Pancreas (tissue), 10 donors: ENCODE results near the gene RAD51B. TPM values are rescaled to one million over a fixed set of nuclear protein-coding genes. Genes with fewer than 3 reads are reported as not detected.

Experiments
- ATAC-seq, 4 donors: fragments of 200-7000 bp; cut with Tn5 transposase; one replicate each; pipeline versions ENCODE4 v1.8.0 to v1.9.1; 2020; ENCODE audit warnings: mild to moderate bottlenecking in 4 of 4, moderate library complexity in 4 of 4
- DNase-seq, 6 donors: peaks; one replicate each; pipeline ENCODE4 v3.0.0-alpha.2; 2020
- FAIRE-seq: peaks from 2 replicates; lab custom pipeline; 2012; peaks lifted over from hg19 to GRCh38; lab: Jason Lieb, UNC
- H3K27ac ChIP-seq, 4 donors: fragments of 200-600 bp; sonication (generic); 1 replicate in 3 of 4; 2 replicates in 1 of 4; pipeline versions ENCODE4 v1.5.0 to v1.8.0; 2020
- H3K27me3 ChIP-seq, 4 donors: fragments of 200-600 bp; one replicate each; pipeline ENCODE4 v1.8.0; 2021
- H3K36me3 ChIP-seq, 3 donors: fragments of 200-600 bp; sonication (generic) in 1 of 3; one replicate each; pipeline versions ENCODE4 v1.5.0 to v1.8.0; 2020 to 2021
- H3K4me1 ChIP-seq, 3 donors: fragments of 200-600 bp; one replicate each; pipeline ENCODE4 v1.8.0; 2021
- H3K4me3 ChIP-seq, 4 donors: fragments of 200-600 bp; sonication (generic) in 2 of 4; one replicate each; pipeline versions ENCODE4 v1.5.0 to v1.8.0; 2020 to 2021
- H3K9me3 ChIP-seq, 4 donors: fragments of 200-600 bp; one replicate each; pipeline ENCODE4 v1.8.0; 2021
- WGBS, 2 donors: extraction: QIAGEN DNeasy Blood & Tissue Kit; methylation state at CpG; one replicate each; pipeline ENCODE4 v1.1.7; 2013; 5-methylcytosine and 5-hydroxymethylcytosine counted together
- intact Hi-C, 3 donors: fragments of 100-400 bp; cut with DNase I; formaldehyde crosslinking; loops; one replicate each; pipeline versions ENCODE4 v1.11.1 to v1.14.2; 2022
- polyA plus RNA-seq, 2 donors: library from polyadenylated mRNA; stranded (reverse); fragments of 200-250 nt; gene quantifications; one replicate each; pipeline ENCODE4 v1.2.3, GENCODE V29; 2013
- total RNA-seq, 6 donors: library from RNA; stranded (reverse); fragmentation: NEBNext Ultra II Directional in 4 of 6; extraction: Animal tissue kit (Norgen Biotek cat#: 25700) in 4 of 6; gene quantifications; one replicate each; pipeline versions ENCODE4 v1.2.1 to v1.2.4, GENCODE V29; 2021 to 2023
- TF ChIP-seq, protein P1 (sequence below), 4 donors: fragments of 200-600 bp; sonication (generic) in 3 of 4; IDR thresholded peaks; one replicate each; pipeline versions ENCODE4 v1.5.0 to v1.8.0; 2021; ENCODE audit warnings: antibody characterized with exemption in 4 of 4
- donor health status: healthy with polysubstance abuse.
- donor health status: DM: no; HTN: no; CAD: no; lungs with moderate emphysema.
- donor health status: DM: no; HTN: no; CAD: no.
- donor health status: control.
- donor health status: control.
- donor health status: Bipolar disorder and iron deficiency.
- donor health status: DM: yes; HTN: yes; CAD: no.
- donor health status: DM: no; HTN: no; CAD: no.
- donor health status: DM: no; HTN: no; CAD: no.
- donor health status: DM: yes; HTN: yes; CAD: no.

The RAD51B gene
- total and polyA plus RNA-seq, 8 donors, result 1.1 to 17.3 (median 5.8) TPM

DNA sequence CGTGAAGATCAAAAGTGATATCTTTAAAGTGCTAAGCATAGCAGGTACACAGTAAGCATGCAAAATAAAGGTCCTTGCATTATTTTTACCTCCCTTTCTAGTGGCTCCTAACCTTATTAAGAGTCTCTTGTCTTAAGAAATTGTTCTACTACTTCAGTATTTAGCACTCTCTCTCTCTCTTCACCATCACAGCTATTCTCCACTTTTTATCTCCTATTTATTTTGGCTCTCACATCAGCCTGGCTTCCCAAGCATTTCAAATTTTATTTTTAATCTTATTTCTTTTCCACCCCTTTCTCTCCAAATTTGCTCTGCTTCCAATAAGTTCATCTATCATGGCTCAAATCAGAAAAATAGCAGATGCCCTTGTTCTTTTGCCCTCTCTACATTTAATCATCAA lies 212.6 kb downstream of the RAD51B start:
- no peak for ATAC-seq
- no peaks in the 10 kb centered on the region for H3K27me3 ChIP-seq
- no peaks in the 10 kb centered on the region for H3K36me3 ChIP-seq
- 70 to 82% methylated on average over 1 of the region's 1 CpG for WGBS, 2 donors
- no peak for FAIRE-seq
- TF ChIP-seq, protein P1, sequence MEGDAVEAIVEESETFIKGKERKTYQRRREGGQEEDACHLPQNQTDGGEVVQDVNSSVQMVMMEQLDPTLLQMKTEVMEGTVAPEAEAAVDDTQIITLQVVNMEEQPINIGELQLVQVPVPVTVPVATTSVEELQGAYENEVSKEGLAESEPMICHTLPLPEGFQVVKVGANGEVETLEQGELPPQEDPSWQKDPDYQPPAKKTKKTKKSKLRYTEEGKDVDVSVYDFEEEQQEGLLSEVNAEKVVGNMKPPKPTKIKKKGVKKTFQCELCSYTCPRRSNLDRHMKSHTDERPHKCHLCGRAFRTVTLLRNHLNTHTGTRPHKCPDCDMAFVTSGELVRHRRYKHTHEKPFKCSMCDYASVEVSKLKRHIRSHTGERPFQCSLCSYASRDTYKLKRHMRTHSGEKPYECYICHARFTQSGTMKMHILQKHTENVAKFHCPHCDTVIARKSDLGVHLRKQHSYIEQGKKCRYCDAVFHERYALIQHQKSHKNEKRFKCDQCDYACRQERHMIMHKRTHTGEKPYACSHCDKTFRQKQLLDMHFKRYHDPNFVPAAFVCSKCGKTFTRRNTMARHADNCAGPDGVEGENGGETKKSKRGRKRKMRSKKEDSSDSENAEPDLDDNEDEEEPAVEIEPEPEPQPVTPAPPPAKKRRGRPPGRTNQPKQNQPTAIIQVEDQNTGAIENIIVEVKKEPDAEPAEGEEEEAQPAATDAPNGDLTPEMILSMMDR (IDR thresholded peaks at IDR 0.05), result no peak
- no peak overlapping the region for H3K27ac ChIP-seq
- DNase-seq, result no peak
- H3K4me1 ChIP-seq, result peaks cover 0 to 7% (median 0%) of the 10 kb centered on the region in 3 donors
- H3K4me3 ChIP-seq, result no peak overlapping the region
- no peaks in the 10 kb centered on the region for H3K9me3 ChIP-seq
- intact Hi-C loops, result no loop called here

DNA sequence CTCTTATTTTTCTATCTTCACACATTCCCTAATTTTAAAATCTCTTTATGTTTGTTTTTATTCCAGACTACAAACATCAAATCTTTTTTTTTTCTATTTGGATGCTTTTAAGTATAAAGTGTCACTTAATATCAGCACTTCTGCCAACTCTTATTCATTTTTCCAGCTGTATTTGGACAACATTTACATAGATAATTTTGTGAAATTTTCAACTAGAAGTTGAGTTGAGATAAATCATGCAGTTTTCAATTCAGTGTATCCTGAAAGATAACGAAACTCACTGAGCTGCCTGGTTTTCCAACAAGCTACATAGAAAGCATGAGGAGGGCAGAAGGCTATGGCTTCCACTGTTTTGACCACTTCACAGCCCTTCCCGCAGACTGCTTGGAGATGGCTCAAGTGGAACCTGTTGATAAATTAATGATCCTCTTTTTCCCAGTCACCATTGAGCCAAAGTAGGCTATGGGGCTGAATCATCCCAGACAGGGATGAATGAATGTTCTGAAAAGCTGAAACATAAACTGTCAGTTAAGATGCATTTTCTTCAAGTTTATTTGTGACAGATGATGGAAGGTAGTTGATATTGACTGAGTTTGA lies 213.9 kb downstream of the RAD51B start:
- Histone ChIP-seq H3K4me1 (peaks cover 0 to 7% (median 0%) of the 10 kb centered on the region in 3 donors), H3K27ac (no peak overlapping the region), H3K4me3 (no peak overlapping the region), H3K27me3 (no peaks in the 10 kb centered on the region), H3K9me3 (no peaks in the 10 kb centered on the region), H3K36me3 (no peaks in the 10 kb centered on the region)
- DNase-seq, result no peak
- TF ChIP-seq, protein P1 (IDR thresholded peaks at IDR 0.05), result no peak
- intact Hi-C loops, result no loop called here
- ATAC-seq, result peak in 1 of 4 donors; percentile 38
- FAIRE-seq, result no peak
- 7 to 62% methylated on average over 2 of the region's 2 CpGs for WGBS, 2 donors

DNA sequence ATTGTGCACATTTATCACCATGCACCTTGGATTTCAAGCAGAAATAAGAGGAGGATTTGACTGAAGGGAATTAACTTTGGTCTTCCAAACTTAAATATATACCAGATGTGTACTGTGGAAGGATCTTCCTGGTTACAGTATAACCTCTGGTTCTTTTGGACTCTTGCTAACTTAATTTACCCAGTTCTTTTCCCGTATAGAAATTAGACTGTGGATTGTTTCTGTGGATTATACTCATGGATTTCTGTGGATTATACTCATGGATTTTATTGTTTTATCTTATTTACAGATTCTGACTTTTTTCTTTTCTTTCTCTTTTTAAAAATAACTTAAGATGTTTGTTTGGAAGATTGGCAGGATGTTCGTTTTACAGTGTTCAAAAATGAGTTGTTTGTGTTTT lies 215.3 kb downstream of the RAD51B start:
- H3K4me3 ChIP-seq, result no peak overlapping the region
- TF ChIP-seq, protein P1 (IDR thresholded peaks at IDR 0.05), result no peak
- WGBS, 2 donors, result 80 to 82% methylated on average over 2 of the region's 2 CpGs
- intact Hi-C loops, result no loop called here
- no peaks in the 10 kb centered on the region for H3K36me3 ChIP-seq
- ATAC-seq (no peak), FAIRE-seq (no peak), DNase-seq (no peak)
- H3K9me3 ChIP-seq, result no peaks in the 10 kb centered on the region
- H3K4me1 ChIP-seq, result peaks cover 0 to 7% (median 0%) of the 10 kb centered on the region in 3 donors
- no peak overlapping the region for H3K27ac ChIP-seq
- H3K27me3 ChIP-seq, result no peaks in the 10 kb centered on the region

DNA sequence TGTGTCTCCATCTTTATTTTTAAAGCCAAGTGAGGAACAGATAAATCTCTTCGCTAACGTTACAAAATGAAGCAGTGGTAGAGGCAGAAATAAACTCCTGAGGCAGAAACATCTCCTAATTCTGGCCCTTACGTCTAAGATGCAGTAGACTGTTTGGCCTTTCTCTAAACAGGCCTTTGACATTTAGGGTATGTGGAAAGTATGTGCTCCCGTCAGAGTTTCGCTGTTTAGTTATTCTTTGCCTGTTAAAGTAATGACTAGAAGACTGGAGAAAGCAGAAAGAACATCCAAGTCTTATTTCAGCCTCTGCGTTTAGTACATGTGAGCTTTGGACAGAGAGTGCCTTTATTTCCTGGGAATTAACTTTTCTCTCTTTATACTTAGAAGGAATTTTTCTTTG lies 216.6 kb downstream of the RAD51B start:
- FAIRE-seq, result peak; percentile 90
- TF ChIP-seq, protein P1 (IDR thresholded peaks at IDR 0.05), result no peak
- 94 to 95% methylated on average over 6 of the region's 6 CpGs for WGBS, 2 donors
- no peak overlapping the region for H3K4me3 ChIP-seq
- H3K4me1 ChIP-seq, result peaks cover 0 to 7% (median 0%) of the 10 kb centered on the region in 3 donors
- H3K27me3 ChIP-seq, result no peaks in the 10 kb centered on the region
- no peak for DNase-seq
- no peak for ATAC-seq
- intact Hi-C loops, result no loop called here
- no peaks in the 10 kb centered on the region for H3K36me3 ChIP-seq
- no peak overlapping the region for H3K27ac ChIP-seq
- no peaks in the 10 kb centered on the region for H3K9me3 ChIP-seq

DNA sequence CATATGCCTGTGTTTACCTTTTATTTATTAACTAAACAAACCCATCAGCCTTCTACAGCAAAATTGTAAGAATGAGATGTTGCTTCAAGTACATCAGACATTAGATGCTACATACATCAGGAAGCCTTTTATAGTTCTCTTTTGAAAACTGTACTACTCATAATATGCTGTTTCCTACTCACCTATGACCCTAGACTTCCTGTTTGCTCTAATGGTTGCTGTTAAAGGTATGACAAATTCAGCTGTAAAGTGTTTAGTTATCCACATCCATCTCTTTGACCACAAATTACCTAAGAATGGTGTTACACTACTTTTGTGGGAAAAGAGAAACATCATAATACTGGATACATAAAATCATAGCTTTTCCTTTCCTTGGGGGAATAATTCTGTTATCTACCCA lies 220.0 kb downstream of the RAD51B start:
- ATAC-seq, result no peak
- no peak for FAIRE-seq

More for the DNA sequence above, 220.0 kb downstream of the RAD51B start:
- DNase-seq, result no peak
- H3K27me3 ChIP-seq, result no peaks in the 10 kb centered on the region
- no peaks in the 10 kb centered on the region for H3K4me1 ChIP-seq
- no peak overlapping the region for H3K27ac ChIP-seq
- intact Hi-C loops, result no loop called here
- H3K9me3 ChIP-seq, result no peaks in the 10 kb centered on the region
- no peak overlapping the region for H3K4me3 ChIP-seq
- TF ChIP-seq, protein P1 (IDR thresholded peaks at IDR 0.05), result no peak
- H3K36me3 ChIP-seq, result no peaks in the 10 kb centered on the region
